ENCODE results near the gene THADA.

THADA gene

GRCh38 chr2:43220229-43220751 is 375.5 kb downstream of the THADA start:
- peak; percentile 36 for DNase-seq

DNA sequence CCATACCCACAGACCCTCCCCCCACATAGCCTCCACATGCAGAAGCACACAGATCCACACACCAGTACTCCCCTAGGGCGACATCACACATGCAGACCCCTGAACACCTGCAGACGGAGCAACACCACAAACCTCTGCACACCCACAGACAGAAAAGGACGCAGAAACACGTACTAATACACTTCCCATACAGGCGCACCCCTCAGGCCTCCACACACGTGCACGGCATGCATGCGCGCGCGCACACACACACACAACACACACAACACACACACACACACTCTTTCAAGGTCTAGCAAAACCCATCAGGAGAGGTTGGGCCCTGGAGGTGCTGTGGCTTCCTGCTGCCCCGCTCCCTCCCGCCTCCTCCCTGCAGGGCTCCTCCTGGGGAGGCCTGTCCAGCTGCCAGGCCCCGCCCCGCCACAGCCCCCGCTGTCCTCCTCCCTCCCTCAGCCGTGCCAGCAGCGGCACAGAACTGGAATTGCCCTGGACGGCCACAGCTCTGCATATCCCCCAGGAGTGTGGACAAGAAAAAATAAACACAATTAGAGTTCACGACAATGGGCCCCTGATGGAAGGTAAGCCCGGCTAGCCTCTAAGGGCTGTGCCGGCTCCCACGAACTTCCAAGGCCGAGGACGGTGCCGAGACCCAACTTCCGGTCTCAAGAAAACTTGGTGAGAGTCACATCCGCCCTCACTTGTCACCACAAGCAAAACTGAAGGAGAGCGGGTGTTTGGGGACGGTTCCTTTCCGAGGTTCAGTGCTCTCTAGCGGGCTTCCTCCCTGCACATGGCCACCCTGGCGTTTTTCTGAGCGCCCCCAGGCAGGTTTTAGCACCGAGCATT is 376.2 kb downstream of the THADA start:
- peak; percentile 75 for DNase-seq

GRCh38 chr2:43218702-43219382 is 377.0 kb downstream of the THADA start:
- DNase-seq: no peak

- peak; percentile 40 for DNase-seq
These were observed 377.6 kb downstream of the THADA start for GRCh38 chr2:43218155-43218701.

DNA sequence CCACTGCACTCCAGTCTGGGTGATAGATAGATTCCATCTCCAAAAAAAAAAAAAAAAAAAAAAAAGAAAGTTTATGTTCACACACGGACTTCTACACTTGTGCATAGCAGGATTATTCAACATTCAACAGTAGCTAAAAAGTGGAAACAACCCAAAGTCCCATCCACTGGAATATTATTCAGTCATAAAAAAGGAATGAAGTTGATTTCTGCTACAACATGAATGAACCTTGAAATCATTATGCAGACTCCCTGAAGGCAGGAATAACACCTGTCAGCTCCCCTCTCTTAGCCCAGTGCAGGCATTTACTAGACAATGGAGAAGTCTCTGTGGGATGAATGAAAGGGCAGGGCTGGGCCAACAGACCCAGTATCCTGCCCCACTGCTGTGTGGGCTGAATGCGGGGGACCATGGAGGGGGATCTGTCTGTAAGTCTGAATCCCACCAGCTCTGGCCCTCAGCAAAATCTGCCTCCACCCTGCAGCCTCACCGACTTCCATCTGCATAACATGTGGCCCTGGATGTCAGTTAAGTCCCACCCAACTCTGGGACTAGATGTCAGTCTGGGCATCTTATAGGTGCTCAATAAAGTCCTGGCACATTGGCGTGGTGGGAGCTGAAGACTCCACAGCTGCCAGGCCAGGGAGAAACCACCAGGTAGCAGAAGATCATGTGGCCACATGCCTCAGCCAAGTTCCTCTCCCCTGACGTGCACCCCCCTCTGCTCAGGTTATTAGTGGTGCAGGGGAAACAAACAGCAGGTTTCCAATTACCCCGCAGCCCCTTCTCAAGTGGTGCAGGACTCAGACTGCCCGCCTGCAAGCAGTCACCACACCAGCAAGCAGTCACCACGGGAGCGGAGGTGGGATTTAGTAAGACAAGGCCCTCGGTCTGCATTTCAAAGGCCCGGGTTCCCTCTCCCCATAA is 378.3 kb downstream of the THADA start:
- no peak for DNase-seq

- DNase-seq: no peak
These were observed 379.2 kb downstream of the THADA start for GRCh38 chr2:43216629-43217028.

- DNase-seq: no peak
These were observed 380.1 kb downstream of the THADA start for GRCh38 chr2:43215673-43216255.

DNA sequence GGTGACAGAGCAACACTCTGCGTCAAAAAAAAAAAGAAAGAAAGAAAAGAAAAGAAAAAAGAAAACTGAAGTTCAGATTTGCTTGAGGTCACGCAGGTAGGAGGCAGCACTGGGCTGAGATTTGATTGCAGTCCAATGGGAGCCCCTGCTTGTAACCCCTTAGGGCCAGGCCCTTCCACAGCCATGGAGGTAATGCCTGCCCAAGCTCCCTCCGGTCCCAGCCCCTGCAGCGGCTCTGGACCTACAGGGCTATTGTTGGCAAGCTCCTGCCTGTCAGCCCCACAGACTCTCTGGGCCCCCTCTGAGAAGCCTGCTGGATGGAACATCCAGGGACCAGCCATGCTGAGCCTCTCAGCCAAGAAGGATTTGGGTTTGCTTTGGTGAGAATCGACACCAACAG is 381.6 kb downstream of the THADA start:
- DNase-seq: no peak

- DNase-seq: no peak
These were observed 382.9 kb downstream of the THADA start for GRCh38 chr2:43212931-43213330.

GRCh38 chr2:43212216-43212835 is 383.5 kb downstream of the THADA start:
- DNase-seq: no peak

DNA sequence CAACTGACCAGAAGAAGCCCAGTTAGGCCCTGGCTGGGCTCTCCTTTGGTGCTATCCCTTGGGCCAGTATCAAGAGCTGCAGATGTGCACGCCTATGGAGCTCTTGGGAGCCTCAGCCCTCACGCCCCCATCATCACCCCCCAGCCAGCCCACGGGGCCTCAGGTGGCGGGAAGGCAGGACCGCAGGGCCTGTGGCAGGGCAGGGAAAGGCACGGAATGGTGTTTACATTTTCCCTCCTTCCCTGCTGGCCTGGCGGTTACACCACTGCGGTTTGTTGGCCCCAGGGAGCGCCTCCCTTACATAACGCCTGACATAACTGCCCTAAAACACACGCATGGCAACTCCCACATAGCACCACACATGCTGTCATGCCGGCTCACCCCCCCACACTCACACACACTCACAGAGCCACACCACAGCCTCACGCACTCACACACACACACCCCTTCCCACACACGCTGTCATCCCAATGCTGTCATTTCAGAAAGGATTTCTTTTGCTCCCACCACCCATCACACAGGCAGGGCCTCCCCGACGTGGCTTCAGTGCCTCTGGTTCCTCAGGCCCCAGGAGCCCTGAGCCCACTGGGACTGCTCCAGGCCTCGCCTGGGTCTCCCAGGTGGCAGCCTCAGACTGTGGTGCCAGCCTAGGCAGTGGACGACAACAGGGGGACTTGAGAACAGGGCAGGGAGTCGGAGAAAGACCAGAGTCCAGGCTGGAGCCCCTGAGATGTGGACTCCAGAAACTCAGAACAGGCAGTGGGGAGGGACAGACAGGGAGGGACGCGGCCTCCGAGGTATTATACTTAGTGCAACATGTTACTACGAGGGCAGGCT is 385.2 kb downstream of the THADA start:
- peak; percentile 89 for DNase-seq

GRCh38 chr2:43210125-43210466 is 385.7 kb downstream of the THADA start:
- DNase-seq: no peak

- no peak for DNase-seq
These were observed 386.6 kb downstream of the THADA start for GRCh38 chr2:43209204-43209717.

GRCh38 chr2:43207553-43208300 is 388.1 kb downstream of the THADA start:
- no peak for DNase-seq

DNA sequence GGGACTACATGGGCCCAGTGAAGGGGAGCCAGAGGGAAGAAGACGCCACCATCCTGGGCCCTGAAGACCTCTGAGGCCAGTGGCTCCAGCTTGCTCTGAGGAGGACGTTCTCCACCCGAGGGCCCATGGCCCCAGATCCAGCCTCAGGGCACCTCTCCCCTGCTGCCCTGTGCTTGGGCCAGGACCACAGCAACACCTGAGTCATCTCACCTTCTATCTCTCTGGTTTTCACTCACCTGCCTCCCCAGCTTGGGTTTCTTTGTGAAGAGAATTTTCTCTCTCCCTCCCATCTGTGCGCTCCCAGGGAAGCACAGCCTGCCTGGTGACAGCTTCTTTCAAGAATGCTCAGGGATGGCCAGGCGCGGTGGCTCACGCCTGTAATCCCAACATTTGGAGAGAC is 389.2 kb downstream of the THADA start:
- DNase-seq: no peak

GRCh38 chr2:43203373-43203772 is 392.5 kb downstream of the THADA start:
- no peak for DNase-seq

- no peak for DNase-seq
These were observed 393.5 kb downstream of the THADA start for GRCh38 chr2:43202289-43202688.

DNA sequence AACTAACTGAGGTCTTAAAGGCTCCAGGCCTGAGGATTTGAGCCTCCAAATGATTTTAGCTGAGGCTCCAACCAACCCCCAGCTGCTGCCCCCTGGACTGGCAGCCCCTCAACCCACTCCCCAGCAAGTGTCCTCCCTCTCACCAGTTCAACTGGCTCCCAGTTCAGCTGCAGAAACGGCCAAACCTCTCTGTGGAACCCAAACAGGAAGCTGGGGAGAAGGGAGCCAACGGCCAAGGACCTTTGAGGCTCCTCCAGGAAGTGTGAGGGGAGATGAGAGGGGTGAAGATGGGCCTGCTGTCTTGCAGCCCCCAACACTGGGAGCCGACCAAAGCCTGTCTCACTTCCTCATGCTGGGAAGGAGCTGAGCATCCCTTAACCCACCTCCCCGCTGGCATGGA is 394.3 kb downstream of the THADA start:
- DNase-seq: no peak

- DNase-seq: no peak
These were observed 394.8 kb downstream of the THADA start for GRCh38 chr2:43201016-43201415.

All from fibroblast of upper back skin (primary cell).